B cell (primary cell): ENCODE results near the gene ITGB1. TPM values are rescaled to one million over a fixed set of nuclear protein-coding genes. Genes with fewer than 3 reads are reported as not detected.

Experiments
- ATAC-seq: fragments of 200-7000 bp; cut with Tn5 transposase; one replicate; pipeline ENCODE4 v1.10.0; 2021; ENCODE audit warnings: low read depth, mild to moderate bottlenecking, moderate number of reproducible peaks, moderate library complexity
- CTCF ChIA-PET: fragments of 350-600 bp; sonication (Branson Sonifier 250); formaldehyde crosslinking; loops from one replicate; lab custom pipeline; 2021; ENCODE audit warnings: antibody characterized with exemption, inconsistent platforms; lab: Charles Lee
- POLR2A ChIA-PET: fragments of 350-600 bp; sonication (Branson Sonifier 250); formaldehyde crosslinking; loops from one replicate; lab custom pipeline; 2021; ENCODE audit warnings: antibody characterized with exemption; lab: Charles Lee
- DNase-seq: peaks from one replicate; pipeline ENCODE4 v3.0.0; 2013
- H2AFZ ChIP-seq: 2 replicates; pipeline ENCODE4 v1.6.1; 2012; ENCODE audit warnings: mild to moderate bottlenecking, low read depth, low read length; ENCODE audit not compliant: insufficient read depth, poor library complexity, severe bottlenecking
- H3K27ac ChIP-seq, 2 donors: 1 replicate in 1 of 2; 2 replicates in 1 of 2; pipeline ENCODE4 v1.5.1; 2012 to 2013; ENCODE audit warnings: low read length in 2 of 2, mild to moderate bottlenecking in 2 of 2, moderate library complexity in 1 of 2
- H3K27me3 ChIP-seq, 4 experiments: fragments of 200-600 bp in 1 of 4; sonication (generic) in 1 of 4; replicated peaks in 1 of 4; 1 replicate in 2 of 4; 2 replicates in 2 of 4; pipeline versions ENCODE4 v1.6.1 to v1.7.0; 2013 to 2016; ENCODE audit warnings: low read length in 3 of 4, mild to moderate bottlenecking in 2 of 4, mixed read lengths in 1 of 4, moderate library complexity in 1 of 4; ENCODE audit not compliant: insufficient read depth in 4 of 4, control insufficient read depth in 3 of 4; ENCODE audit errors: control extremely low read depth in 1 of 4
- H3K36me3 ChIP-seq, 2 experiments: replicated peaks in 1 of 2; 1 replicate in 1 of 2; 2 replicates in 1 of 2; pipeline versions ENCODE4 v1.6.1 to v1.7.1; 2013; ENCODE audit warnings: low read length in 1 of 2; ENCODE audit not compliant: insufficient read depth in 2 of 2, control insufficient read depth in 1 of 2; ENCODE audit errors: control extremely low read depth in 1 of 2, extremely low read depth in 1 of 2
- H3K4me1 ChIP-seq, 2 donors: fragments of 200-600 bp in 1 of 2; sonication (generic) in 1 of 2; 1 replicate in 1 of 2; 2 replicates in 1 of 2; pipeline versions ENCODE4 v1.5.1 to v1.6.1; 2013 to 2017; ENCODE audit warnings: low read length in 2 of 2; ENCODE audit not compliant: control insufficient read depth in 2 of 2, insufficient read depth in 2 of 2
- H3K4me2 ChIP-seq: replicated peaks from 2 replicates; pipeline ENCODE3; 2012; ENCODE audit warnings: mild to moderate bottlenecking, low read depth, low read length; ENCODE audit not compliant: poor library complexity, severe bottlenecking
- H3K4me3 ChIP-seq, 5 experiments: fragments of 200-600 bp in 1 of 5; sonication (generic) in 1 of 5; 1 replicate in 3 of 5; 2 replicates in 2 of 5; pipeline versions ENCODE4 v1.5.1 to v1.7.0; 2011 to 2016; ENCODE audit warnings: low read length in 4 of 5, mild to moderate bottlenecking in 4 of 5, low read depth in 2 of 5, control low read depth in 1 of 5, moderate library complexity in 1 of 5; ENCODE audit not compliant: insufficient read depth in 1 of 5; ENCODE audit errors: control extremely low read depth in 1 of 5, extremely low read depth in 1 of 5
- H3K79me2 ChIP-seq: fragments of 200-600 bp; sonication (generic); one replicate; pipeline ENCODE4 v1.6.0; 2016; ENCODE audit warnings: low read length; ENCODE audit not compliant: control insufficient read depth, insufficient read depth
- H3K9ac ChIP-seq: fragments of 200-600 bp; sonication (generic); 2 replicates; pipeline ENCODE4 v1.6.1; 2017; ENCODE audit warnings: mild to moderate bottlenecking, low read length, moderate library complexity
- H3K9me3 ChIP-seq, 3 donors: one replicate each; pipeline versions ENCODE4 v1.6.1 to v1.7.1; 2013; ENCODE audit warnings: low read length in 2 of 3; ENCODE audit not compliant: control insufficient read depth in 2 of 3, insufficient read depth in 1 of 3; ENCODE audit errors: control extremely low read depth in 1 of 3
- H4K20me1 ChIP-seq: 2 replicates; pipeline ENCODE4 v1.6.0; 2012; ENCODE audit warnings: mild to moderate bottlenecking, low read length; ENCODE audit not compliant: insufficient read depth, control insufficient read depth, poor library complexity, severe bottlenecking
- H3K27ac Mint-ChIP-seq: one replicate; pipeline ENCODE4 v1.8.0; 2021; ENCODE audit warnings: mixed read lengths
- H3K27me3 Mint-ChIP-seq: one replicate; pipeline ENCODE4 v1.8.0; 2021; ENCODE audit warnings: mixed read lengths
- H3K4me1 Mint-ChIP-seq: one replicate; pipeline ENCODE4 v1.8.0; 2021; ENCODE audit warnings: mixed read lengths
- H3K4me3 Mint-ChIP-seq: one replicate; pipeline ENCODE4 v1.8.0; 2021; ENCODE audit warnings: mixed read lengths
- H3K9me3 Mint-ChIP-seq: one replicate; pipeline ENCODE4 v1.8.0; 2022; ENCODE audit warnings: mixed read lengths; ENCODE audit not compliant: insufficient read depth
- EZH2 ChIP-seq: IDR thresholded peaks from 2 replicates; pipeline ENCODE4 v1.6.1; 2012; ENCODE audit warnings: borderline replicate concordance, low read depth, mild to moderate bottlenecking, moderate library complexity, low read length; ENCODE audit not compliant: insufficient read depth, poor library complexity, severe bottlenecking
- WGBS: methylation state at CpG from one replicate; pipeline ENCODE4 v1.1.5; 2013; ENCODE audit warnings: missing lambda C conversion rate; ENCODE audit not compliant: insufficient coverage; 5-methylcytosine and 5-hydroxymethylcytosine counted together
- intact Hi-C: fragments of 100-400 bp; cut with micrococcal nuclease; formaldehyde crosslinking; loops from one replicate; pipeline ENCODE4 v1.10.0; 2022
- polyA plus RNA-seq: library from polyadenylated mRNA; depleted of rRNA; stranded (reverse); fragments of >200 nt; gene quantifications from 2 replicates; pipeline ENCODE4 v1.2.3, GENCODE V29; 2012
- total RNA-seq, 2 donors: library from RNA; stranded (reverse); fragments of 120-200 nt in 1 of 2; gene quantifications; 1 replicate in 1 of 2; 2 replicates in 1 of 2; pipeline versions ENCODE4 v1.2.3 to v1.2.4, GENCODE V29; 2013 to 2022
- TF ChIP-seq, protein P1 (sequence below): fragments of 200-600 bp; IDR thresholded peaks from one replicate; pipeline ENCODE4 v1.8.0; 2022; ENCODE audit warnings: antibody characterized with exemption, mild to moderate bottlenecking

ITGB1 gene
- total and polyA plus RNA-seq, 2 donors (not counting 1 experiment from before 2014, with no cell fraction given): 30.8 to 128 TPM

- WGBS: 66% methylated on average over 4 of the region's 10 CpGs
- peaks cover 27 to 35% of the 10 kb centered on the region in 2 donors for H3K4me1 ChIP-seq
Observed at GRCh38 chr10:32959006-32959920, 1.2 kb upstream of the ITGB1 start.

More at GRCh38 chr10:32959006-32959920, 1.2 kb upstream of the ITGB1 start:
- H3K4me1 Mint-ChIP-seq: peaks cover 54% of the 10 kb centered on the region
- no peaks in the 10 kb centered on the region for H3K9me3 Mint-ChIP-seq
- Histone ChIP-seq H3K27me3 (no peaks in the 10 kb centered on the region), H3K9me3 (no peaks in the 10 kb centered on the region), H2AFZ (peak overlapping the region; percentile 92), H3K4me2 (peak overlapping the region; percentile 93), H3K79me2 (peaks cover 25% of the 10 kb centered on the region), H3K4me3 (peak overlapping the region in 4 of 5 experiments; percentile 86 to 95 (median 92)), H3K27ac (peak overlapping the region; percentile 74 to 84), H3K36me3 (no peaks in the 10 kb centered on the region), H4K20me1 (peaks cover 6% of the 10 kb centered on the region), H3K9ac (peak overlapping the region; percentile 91)
- DNase-seq (no peak), ATAC-seq (no peak)
- intact Hi-C loops: loop anchor here (1.0 to 10.0 kb wide), 5 partner anchors 12 to 582 kb away; no protein-coding TSS in a partner anchor
- no peaks in the 10 kb centered on the region for H3K27me3 Mint-ChIP-seq
- peak overlapping the region; percentile 93 for H3K27ac Mint-ChIP-seq
- POLR2A ChIA-PET: no interaction called here
- CTCF ChIA-PET: interaction anchor here (1.1 to 1.3 kb wide), 4 partner anchors 21 to 197 kb away, joined by 3 to 6 read pairs (median 3); no protein-coding TSS in a partner anchor
- TF ChIP-seq, protein P1, sequence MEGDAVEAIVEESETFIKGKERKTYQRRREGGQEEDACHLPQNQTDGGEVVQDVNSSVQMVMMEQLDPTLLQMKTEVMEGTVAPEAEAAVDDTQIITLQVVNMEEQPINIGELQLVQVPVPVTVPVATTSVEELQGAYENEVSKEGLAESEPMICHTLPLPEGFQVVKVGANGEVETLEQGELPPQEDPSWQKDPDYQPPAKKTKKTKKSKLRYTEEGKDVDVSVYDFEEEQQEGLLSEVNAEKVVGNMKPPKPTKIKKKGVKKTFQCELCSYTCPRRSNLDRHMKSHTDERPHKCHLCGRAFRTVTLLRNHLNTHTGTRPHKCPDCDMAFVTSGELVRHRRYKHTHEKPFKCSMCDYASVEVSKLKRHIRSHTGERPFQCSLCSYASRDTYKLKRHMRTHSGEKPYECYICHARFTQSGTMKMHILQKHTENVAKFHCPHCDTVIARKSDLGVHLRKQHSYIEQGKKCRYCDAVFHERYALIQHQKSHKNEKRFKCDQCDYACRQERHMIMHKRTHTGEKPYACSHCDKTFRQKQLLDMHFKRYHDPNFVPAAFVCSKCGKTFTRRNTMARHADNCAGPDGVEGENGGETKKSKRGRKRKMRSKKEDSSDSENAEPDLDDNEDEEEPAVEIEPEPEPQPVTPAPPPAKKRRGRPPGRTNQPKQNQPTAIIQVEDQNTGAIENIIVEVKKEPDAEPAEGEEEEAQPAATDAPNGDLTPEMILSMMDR: no peak
- no peak for TF ChIP-seq EZH2
- H3K4me3 Mint-ChIP-seq: peak overlapping the region; percentile 94
